LNCaP clone FGC (cell line): ENCODE measurements around the gene GSKIP.
A peak's percentile ranks its signal among the peaks of the same experiment; 100 is the strongest.

ENCODE experiments used
- DNase-seq: peaks from one replicate; pipeline ENCODE4 v3.0.0-alpha.2; 2011; ENCODE audit warnings: low read depth
- H3K4me3 ChIP-seq: 2 replicates; pipeline ENCODE4 v1.5.1; 2011; ENCODE audit warnings: mild to moderate bottlenecking, low read depth, low read length, control low read depth
- TF ChIP-seq, protein P1 (sequence below): IDR thresholded peaks from 2 replicates; pipeline ENCODE4 v1.5.1; 2012; ENCODE audit warnings: mild to moderate bottlenecking; ENCODE audit not compliant: control insufficient read depth, insufficient read depth; ENCODE audit errors: extremely low read depth

Gene GSKIP

DNA sequence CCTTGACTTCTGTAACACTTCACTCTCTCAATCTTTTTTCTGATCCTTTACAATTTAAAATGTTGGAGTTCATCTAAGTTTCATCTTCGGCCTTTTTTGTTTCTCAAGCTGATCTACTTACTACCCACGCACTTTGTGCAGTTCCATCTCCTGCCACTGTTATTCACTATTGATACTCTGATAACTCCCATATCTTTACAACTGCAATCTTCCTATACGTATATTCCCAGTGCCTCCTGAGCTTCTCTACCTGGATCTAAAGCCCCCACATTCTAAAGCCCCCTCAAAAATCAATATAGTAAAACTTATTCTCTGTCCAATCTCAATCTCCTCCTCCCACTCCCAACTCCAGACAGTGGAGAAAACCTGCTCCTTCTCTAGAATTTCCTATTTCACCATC is 6.1 kb upstream of the GSKIP start:
- H3K4me3 ChIP-seq: no peak overlapping the region
- TF ChIP-seq, protein P1, sequence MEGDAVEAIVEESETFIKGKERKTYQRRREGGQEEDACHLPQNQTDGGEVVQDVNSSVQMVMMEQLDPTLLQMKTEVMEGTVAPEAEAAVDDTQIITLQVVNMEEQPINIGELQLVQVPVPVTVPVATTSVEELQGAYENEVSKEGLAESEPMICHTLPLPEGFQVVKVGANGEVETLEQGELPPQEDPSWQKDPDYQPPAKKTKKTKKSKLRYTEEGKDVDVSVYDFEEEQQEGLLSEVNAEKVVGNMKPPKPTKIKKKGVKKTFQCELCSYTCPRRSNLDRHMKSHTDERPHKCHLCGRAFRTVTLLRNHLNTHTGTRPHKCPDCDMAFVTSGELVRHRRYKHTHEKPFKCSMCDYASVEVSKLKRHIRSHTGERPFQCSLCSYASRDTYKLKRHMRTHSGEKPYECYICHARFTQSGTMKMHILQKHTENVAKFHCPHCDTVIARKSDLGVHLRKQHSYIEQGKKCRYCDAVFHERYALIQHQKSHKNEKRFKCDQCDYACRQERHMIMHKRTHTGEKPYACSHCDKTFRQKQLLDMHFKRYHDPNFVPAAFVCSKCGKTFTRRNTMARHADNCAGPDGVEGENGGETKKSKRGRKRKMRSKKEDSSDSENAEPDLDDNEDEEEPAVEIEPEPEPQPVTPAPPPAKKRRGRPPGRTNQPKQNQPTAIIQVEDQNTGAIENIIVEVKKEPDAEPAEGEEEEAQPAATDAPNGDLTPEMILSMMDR: no peak
- DNase-seq: no peak

DNA sequence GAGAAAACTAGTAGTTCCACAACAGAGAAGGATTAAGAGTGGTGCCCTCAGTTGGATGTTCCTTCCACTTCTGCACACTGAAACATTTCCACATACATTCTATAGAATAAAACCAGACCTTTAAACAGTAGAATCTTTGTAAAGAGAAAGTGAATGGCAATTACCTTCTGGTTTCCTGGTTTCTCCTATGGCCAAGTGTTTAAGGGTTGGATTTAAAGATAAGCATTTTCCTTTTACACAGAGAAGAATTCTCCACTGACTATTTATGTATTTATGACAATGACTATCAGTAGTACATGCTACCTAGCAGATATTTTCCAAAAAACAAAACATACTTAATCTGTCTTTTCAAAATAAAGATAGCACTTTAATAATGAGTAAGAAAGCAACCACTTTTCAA is 3.4 kb upstream of the GSKIP start:
- DNase-seq: no peak
- H3K4me3 ChIP-seq: no peak overlapping the region
- TF ChIP-seq, protein P1: no peak

DNA sequence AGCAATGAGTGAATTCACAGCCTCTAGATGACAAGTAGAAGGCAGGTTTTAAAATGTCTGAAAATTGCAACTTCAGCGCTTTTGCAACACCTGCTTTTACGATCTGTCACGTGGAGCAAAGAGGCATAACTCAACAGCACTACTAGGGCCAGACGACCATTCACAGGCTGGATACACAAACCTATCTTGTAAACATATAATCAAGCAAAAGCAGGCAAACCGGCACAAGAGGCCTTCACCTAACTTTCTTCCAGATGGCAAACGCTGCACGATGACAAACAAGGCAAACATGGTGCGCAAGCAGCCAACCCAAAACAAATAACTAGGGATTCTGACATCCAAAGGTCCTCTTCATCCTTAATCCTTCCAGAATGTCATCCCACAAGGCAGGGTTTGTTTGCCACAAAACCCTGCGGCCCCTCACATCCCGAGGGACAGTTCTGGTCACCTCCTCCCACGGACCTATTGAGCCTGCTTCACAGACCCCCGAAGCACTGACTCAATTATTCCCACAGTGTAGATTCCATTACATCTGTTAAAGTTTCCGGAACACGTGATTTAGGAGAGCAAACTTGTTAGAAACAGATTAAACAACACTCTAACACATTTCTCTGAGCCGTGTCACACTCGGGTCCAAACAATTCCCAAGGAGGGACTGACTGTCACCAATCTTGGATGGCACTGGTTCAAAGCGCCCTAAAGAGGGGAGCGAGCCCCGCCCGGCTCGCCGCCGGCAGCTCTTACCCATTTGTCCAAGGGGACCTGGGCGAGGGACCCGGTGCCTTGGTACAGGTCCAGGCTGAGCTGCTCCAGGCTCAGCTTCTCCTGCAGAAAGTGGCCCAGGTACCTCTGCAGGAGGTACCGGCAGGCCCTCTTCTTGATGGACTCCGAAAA is 1.0 kb upstream of the GSKIP start:
- peak overlapping the region; percentile 95 for H3K4me3 ChIP-seq
- TF ChIP-seq, protein P1: no peak
- DNase-seq: peak; percentile 98

DNA sequence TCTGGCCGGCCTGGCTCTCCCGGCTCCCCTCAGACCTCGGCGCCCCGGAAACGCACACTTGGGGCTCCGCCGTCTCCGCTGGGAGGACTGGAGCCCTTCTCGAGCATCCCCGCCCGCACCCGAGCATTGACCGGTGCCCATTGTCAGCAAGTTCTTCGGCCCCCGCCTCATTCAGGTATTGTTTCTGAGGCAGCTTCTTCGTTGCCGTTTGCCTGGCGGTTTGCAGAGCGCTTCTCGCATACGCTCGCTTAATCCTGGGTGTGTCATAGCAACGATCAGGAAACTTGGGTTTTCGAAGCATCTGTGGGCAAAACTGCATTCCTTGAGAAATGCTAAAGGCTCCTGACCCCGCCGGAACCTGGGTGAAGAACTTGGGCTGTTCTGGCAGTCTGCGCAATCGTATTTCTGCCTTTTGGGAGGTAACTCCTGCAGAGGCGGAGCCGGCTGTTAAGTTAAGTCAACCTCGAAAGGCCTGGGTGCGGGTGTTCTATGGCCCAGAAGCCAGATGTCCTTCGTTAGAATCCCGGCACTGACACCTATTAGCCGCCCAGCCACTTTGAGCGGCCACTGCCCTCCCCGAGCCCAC is 518 bp downstream of the GSKIP start:
- DNase-seq: peak; percentile 50
- TF ChIP-seq, protein P1: no peak
- H3K4me3 ChIP-seq: peak overlapping the region; percentile 95

DNA sequence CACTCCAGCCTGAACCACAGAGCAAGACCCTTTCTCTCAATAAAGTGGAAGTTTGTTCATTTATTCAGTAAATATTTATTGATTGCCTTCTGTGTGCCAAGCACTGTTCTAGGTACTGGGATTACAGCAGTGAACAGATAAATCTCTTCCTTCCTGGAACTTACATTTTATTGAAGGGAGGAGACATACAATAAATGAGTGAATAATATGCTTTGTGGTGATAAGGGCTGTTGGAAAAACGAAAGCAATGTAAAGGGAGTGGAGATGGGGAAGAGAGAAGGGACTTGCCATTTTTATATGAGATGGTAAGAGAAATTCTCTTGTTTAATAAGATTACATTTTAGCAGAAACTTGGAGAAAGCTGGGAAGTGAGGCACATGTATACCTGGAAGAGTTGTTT is 1.6 kb downstream of the GSKIP start:
- DNase-seq: no peak
- TF ChIP-seq, protein P1: no peak
- H3K4me3 ChIP-seq: peak overlapping the region; percentile 95; the same call in 1 of the 2 replicates

DNA sequence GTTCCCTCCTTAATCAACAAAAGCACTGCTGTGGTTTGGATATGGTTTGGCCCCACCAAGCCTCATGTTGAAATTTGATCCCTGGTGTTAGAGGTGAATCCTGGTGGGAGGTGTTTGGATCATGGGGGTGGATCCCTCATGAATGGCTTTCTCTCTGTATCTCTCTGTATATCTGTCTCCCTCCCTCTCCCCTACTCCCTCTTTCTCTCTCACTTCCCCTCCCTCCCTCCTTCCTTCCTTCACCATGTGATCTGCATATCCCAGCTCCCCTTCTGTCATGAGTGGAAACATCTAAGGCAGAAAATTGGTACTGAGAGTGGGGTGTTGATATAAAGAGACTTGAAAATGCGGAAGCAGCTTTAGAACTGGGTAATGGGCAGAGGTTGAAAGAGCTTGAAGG is 5.2 kb downstream of the GSKIP start:
- H3K4me3 ChIP-seq: no peak overlapping the region
- TF ChIP-seq, protein P1: no peak
- DNase-seq: no peak
